Stimulated activated CD4-positive, alpha-beta T cell treated with anti-CD3 and anti-CD28 coated beads, TNF-alpha, amount 100 ng/mL, for 48 hours (primary cell): ENCODE results near the gene MOXD1.
"Not testable (repeated sequence)": the region's sequence is repeated elsewhere in the genome, so short reads cannot be mapped to it uniquely, and the experiment has no call there.

Experiments used
- DNase-seq, 3 donors: peaks; one replicate each; pipeline ENCODE4 v3.0.0-alpha.2; 2020; ENCODE audit warnings: low read depth in 3 of 3

The MOXD1 gene

GRCh38 chr6:132282696-132283095 is 118.6 kb downstream of the MOXD1 start:
- DNase-seq, result no peak

DNA sequence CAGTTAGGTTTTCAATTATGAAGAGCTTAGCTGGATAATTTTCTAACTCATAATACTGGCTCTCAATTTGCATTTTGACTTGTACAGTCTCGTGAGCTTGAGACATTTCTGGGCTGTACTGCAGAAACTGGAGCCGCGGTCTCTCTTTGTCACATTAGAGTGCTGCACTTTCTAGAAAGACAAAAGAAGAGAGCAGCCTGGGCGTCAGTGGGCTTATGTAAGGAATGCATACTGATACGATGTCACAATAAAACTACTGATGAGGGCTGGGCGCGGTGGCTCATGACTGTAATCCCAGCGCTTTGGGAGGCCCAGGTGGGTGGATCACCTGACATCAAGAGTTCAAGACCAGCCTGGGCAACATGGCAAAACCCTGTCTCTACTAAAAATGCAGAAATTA is 120.8 kb downstream of the MOXD1 start:
- DNase-seq, result no peak

- peak; percentile 47 to 58 (median 50) for DNase-seq
These were observed 121.6 kb downstream of the MOXD1 start for GRCh38 chr6:132279592-132280139.

DNA sequence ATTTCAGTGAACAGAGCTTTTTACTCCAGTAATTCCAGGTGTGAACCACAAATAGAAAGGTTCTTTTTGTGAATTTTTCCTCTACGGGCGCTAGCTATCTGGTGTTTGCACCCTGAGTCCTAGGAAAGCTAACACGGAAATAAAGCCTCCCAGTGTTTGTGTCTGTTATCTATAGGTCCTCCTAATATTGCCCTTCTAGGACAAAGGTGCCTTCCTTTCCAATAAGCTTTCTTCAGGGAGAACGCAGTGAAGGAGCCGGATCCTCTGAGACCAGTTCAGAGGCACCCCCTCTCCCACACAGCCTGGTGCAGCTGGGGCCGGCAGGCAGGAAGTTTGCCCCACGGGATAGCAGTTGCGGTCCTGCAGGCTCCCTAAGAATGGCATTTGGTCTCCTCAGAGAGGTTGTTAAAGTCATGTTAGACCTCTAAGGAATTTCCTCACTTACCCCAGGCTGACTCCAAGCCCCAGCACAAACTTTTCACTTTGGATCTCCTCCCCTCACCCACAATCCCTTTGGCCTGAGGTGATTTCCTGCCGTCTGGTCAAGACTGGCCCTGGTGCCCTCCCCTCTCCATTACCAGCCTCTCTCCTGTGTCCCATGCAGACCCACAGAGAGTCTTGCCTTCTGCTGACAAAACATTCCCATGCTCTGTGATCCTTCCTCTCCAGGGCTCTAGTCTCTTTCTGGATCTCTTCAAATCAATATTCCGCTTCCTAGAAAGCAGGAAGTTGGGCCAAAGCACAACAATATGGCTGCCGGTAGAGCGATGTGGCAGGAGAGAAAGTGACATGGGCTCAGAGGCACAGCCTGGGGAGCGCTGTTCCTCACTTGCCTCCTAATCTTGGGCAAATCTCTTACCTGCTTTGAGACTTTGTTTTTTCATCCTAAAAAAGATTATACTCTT is 126.0 kb downstream of the MOXD1 start:
- no peak for DNase-seq

DNA sequence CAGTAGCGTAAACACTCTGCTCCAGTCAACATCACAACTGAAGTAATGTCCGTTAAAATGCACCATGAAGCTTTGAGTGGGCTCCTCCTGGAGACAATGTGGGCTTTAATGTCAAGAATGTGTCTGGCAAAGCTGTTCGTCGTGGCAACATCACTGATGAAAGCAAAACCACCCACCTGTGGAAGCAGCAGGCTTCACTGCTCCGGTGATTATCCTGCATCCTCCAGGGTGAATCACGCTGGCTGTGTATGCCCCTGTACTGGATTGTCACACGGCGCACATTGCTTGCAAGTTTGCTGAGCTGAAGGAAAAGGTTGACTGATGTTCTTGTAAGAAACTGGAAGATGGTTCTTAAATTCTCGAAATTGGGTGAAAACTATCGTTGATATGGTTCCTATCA is 128.5 kb downstream of the MOXD1 start:
- DNase-seq, result no peak

DNA sequence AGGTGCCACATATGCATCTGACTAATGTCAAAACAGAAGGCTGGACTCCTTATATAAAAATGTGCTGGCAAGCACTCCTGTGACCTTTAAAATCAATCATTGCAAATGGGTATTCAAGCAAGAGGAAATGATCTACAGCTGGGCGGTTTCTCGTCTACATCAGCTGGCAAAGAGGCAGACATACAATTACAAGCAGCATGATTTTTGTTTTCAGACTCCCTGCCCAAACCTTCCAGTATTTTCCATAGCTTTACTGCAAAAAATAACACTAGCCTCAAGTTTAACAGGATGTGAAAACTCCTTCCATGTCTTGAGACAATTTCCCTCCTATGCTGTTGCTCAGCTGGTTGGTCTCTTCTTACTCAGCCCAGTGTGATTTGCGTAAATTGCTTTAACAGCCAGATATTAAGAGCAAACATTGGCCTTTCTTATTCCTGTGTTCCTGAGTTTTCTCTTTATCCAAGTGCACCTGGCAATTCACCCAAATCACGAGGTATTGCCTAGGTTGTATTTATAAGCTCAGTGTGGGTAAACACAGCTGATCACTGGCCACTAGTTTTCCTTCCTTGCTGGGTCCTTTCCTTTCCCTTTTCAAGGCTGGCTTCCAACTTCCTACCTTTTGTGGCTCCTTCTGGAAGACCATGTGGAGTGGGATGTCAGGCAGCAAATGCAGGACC is 130.4 kb downstream of the MOXD1 start:
- no peak for DNase-seq

DNA sequence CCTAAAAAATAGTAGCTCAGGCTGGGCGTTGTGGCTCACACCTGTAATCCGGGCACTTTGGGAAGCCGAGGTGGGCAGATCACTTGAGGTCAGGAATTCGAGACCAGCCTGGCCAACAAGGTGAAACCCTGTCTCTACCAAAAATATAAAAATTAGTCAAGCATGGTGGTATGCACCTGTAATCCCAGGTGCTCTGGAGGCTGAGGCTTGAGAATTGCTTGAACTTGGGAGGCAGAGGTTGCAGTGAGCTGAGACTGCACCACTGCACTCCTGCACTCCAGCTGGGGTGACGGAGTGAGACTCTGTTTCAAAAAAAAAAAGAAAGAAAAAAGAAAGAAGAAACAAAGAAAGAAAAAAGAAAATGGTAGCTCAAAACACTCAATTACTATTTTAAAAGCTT is 132.6 kb downstream of the MOXD1 start:
- DNase-seq, result not testable (repeated sequence)

- no peak for DNase-seq
These were observed 133.1 kb downstream of the MOXD1 start for GRCh38 chr6:132268209-132268608.

DNA sequence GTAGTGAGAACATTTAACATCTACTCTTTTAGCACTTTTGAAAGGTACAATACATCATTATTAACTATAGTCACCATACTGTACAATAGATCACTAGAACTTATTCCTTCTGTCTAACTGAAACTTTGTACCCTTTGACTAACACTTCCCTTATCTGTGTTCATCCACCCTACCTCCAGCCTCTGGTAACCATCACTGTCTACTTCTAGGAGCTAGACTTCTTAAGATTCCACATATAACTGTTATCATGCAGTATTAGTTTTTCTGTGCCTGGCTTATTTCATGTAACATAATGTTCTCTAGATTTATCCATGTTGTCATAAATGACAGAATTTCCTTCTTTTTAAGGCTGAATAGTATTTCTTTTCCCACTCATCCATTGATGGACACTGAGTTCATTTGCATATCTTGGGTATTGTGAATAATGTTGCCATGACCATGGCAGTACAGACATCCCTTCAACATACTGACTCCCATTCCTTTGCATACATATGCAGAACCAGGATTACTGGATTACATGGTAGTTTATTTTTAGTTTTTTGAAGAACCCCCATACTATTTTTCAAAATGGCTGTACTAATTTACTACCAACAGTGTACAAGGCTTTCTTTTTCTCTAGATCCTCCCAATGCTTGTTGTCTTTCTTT is 135.7 kb downstream of the MOXD1 start:
- no peak for DNase-seq

DNA sequence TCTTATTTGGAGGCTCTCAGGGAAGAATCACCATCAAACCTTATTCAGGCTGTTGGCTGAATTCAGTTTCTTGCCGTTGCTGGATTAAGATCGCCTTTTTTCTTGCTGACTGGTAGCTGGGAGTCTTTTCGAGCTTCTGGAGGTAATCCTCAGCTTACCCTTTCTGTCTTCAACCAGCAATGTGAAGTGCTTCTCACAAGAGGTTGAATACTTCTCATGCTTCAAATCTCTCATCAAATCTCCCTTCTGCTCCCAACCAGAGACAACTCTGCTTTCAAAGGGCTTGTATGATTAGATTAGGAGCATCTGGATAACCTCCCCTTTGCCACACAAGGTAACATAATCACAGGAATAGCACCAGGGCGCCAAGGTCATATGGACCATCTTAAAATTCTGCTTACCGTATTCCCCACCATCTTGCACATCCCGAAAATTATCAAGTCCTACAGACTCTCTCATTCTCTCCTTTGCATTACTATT is 137.2 kb downstream of the MOXD1 start:
- no peak for DNase-seq

DNA sequence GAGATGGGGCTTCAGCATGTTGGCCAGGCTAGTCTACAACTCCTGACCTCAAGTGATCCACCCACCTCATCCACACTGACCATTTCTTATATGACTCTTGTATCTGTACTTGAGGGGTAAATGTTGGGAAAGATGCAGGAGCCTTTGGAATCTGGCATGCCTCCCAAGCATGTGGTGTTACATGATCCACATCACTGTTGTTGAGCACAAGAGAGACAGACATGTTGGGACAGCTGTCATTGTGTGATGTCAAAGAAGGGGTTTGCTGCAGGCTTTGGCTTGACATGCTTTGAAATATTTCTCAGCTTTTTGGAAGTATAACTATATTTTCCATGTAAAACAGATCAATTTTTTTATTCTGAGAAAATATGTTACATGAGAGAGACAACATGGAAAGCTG is 139.9 kb downstream of the MOXD1 start:
- no peak for DNase-seq

- no peak for DNase-seq
These were observed 142.2 kb downstream of the MOXD1 start for GRCh38 chr6:132259070-132259469.

DNA sequence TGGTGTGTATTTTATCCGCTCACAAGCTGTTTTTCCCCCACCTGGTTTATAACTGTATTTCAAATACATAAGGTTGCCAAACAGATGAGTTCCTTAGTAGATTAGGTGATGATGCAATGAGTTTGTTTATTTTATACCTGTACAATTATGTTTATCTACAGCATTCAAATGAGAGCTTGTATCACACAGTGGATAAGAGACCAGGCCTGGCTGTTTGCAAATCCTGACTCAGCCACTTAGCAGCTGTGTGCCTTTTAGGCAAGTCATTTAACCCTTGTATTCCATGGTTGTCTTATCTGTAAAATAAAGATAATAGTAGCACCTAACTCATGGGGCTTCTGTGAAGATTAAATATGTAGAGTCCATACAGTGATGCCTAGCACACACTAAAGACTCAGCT is 143.7 kb downstream of the MOXD1 start:
- no peak for DNase-seq

DNA sequence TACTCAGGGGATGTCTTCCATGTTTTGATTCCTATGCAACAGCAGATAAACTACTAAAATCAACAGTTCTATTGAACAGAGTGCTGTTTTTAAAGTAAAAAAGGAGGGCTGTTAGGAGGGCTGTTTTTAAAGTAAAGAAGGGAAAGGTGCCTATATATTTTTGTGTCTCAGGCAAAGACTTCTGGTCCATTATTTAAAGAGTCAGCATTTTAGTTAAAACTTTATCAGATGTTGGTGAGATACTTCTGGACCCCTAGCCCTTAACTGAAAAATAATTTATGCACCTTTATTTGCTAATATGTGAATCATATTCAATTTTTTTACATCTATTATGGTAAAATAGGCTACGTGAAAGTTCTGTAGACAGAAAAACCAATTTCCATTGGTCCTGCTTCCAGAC is 144.8 kb downstream of the MOXD1 start:
- DNase-seq, result no peak

GRCh38 chr6:132253906-132254305 is 147.4 kb downstream of the MOXD1 start:
- DNase-seq, result no peak

DNA sequence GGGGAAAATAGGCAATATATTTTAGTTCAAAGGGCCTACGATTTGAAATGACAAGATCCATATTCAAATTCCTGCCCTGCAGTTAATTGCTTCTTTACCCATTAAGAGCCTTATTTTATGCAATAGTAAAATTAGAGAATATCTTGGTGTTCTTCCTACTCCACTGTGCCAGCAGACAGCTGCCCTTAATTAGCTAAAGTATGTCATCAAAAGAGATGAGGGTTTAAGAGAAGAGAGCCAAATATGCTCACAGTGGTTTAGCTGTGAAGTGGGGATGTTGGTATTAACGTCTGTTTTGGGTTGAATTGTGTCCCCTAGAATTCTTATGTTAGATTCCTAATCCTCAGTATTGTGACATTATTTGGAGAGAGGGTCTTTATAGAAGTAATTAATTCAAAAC is 148.1 kb downstream of the MOXD1 start:
- no peak for DNase-seq

DNA sequence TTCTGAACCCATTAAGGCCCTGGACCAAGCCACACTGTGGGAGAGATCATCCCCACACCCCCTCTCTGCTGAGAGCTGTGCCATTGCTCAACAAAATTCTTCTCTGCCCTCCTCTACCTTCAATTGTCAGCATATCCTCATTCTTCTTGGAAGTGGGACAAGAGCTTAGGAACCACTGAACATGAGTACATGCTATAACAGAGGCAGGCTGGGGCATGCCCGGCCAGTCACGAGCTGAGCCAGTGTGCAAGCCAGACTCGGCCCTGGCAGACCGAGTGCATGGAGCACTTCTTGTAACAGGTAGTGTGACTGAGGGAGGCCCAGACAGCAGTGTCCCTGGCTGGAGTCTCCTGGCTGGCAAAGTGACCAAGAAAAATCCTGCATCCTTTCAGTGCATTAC is 149.2 kb downstream of the MOXD1 start:
- no peak for DNase-seq

GRCh38 chr6:132251711-132252110 is 149.6 kb downstream of the MOXD1 start:
- DNase-seq, result no peak

DNA sequence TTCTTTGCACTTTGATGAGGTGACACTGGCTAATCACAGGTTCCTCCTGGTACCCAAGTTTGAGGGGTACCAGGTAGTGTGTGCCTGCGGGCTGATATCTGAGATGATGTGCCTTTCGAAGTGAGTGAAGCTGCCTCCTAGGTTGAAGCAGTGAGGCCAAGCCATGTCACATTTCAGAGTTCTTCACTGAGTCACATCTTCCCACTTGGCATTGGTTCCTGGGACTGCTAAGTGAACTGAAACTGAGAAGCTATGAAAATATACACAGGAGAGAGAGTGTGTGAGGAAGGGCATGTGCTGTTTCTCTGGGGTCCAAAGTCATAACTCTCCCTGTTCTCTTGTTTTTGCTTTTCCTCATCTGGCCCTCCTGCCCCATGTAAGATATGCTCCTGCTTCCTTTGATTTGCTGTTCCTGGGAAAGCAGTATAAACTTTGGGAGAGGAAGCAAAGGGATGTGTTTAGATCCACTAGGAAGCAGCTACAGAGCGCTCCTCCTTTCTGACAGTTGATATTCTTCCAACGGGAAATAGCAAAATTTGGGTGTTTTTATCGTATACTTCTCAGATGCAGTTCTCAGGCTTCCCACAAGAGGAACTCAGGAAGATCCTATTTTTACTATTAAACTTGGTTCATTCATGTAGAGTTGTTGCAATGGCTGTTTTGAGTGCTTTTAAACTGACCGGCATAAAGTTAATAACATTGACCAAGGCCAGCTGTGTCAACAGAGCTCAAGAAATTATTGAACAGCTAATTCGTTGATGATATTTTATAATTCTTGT is 153.7 kb downstream of the MOXD1 start:
- no peak for DNase-seq

DNA sequence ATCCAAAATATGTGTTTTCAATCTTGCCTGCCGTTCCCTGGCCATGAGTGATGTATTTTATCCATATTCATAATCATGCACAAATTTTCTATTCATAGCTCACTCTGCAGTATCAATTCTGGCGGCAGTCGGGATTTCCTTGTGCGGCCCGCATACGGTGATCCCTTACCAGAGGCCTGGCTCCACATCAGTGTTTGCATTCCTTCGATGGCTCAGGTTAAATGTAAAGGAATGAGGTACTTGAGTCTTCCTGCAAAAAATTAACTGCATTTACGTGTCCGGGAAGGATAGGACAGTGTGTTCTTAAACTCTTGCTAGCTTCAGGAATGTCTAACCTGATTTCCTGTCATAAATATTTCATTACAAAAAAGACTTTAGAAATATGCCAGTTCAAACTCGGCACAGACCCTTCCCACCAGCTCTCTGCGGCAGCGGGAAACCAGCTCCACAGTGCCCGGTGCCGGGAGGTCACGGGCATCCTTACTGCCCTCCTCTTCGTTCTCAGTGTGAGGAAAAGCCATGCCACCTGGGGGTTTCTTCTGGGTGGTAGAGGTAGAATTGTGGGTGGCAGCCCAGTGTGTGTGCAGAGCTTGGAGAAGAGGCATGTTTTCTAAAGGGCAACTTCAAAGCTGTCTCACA is 154.5 kb downstream of the MOXD1 start:
- DNase-seq, result no peak

GRCh38 chr6:132246120-132246617 is 155.1 kb downstream of the MOXD1 start:
- no peak for DNase-seq
